Measurements from ENCODE around the gene TP63.

Gene TP63

DNA sequence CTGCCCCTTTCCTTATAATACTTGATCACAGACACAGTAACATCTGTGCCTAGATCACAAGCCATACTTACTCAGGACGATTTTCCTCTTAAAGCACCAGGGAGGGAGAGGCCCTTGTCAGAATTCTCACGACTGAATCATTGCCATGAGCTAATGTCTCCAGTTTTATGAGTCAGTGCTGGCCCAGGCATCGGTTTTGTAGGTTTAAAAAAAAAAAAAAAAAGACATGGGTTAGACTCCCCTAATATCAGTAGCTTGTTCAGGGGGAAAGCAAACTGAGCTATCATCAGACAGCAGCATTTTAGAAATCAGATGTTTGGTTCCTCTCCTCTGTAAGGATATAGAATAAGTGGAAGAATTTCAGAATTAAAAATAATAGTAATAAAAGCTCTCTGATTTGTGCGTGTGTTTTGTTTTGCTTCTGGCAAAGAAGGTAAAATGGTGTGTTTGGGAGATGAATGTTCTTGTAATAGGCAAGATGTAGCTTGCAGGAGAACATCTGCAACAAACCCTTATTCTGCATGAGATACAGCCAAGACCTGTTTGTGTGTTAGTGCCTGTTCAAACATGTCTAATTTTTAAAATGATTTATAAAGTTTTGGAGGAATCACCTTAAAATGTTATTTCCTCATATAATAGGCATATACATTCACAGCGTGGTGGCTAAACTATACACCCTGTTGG is 193.6 kb downstream of the TP63 start:
- DNase-seq: no peak

- no peak for DNase-seq
Observed at GRCh38 chr3:189826566-189826965, 195.4 kb downstream of the TP63 start.

GRCh38 chr3:189827108-189827507 is 195.9 kb downstream of the TP63 start:
- no peak for DNase-seq

GRCh38 chr3:189830401-189830800 is 199.2 kb downstream of the TP63 start:
- no peak for DNase-seq

- DNase-seq: no peak
Observed at GRCh38 chr3:189833266-189833665, 202.1 kb downstream of the TP63 start.

DNA sequence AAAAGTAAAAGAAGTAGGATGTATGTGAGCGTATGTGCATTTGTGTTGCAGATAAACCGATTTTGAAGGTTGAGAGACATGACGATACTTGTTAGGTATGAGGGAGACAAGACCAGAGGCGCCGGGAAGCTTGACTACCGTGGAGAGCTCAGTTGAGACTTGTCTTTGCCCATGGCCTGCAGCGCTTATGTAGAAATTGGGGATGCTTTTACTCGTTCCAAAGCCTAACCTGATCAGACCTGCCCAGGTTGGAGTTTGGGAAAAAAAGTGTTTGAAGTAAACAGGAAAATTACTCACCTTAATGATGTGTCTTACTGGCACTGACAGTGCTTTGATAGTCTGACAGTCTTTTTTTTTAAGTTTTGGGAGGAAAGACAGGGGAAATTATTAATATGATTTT is 202.8 kb downstream of the TP63 start:
- no peak for DNase-seq

DNA sequence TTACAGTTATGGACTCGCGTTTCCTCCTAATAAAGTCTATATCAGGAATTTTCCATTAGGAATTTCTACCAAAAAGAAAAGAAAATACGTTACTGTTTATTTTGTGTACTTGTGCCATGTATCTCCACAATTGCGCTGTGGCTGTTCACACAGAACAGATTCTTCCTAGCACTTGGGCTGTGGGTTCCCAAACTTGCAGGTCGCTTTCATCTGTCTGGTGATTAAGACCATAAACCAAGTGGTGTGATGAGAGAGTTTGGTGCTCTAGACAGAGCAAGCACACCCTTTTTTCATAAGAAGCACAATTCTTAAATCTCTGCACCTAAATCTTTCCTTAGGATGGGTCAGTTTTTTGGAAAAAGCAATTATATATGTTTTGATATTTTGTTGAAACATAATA is 203.3 kb downstream of the TP63 start:
- no peak for DNase-seq

DNA sequence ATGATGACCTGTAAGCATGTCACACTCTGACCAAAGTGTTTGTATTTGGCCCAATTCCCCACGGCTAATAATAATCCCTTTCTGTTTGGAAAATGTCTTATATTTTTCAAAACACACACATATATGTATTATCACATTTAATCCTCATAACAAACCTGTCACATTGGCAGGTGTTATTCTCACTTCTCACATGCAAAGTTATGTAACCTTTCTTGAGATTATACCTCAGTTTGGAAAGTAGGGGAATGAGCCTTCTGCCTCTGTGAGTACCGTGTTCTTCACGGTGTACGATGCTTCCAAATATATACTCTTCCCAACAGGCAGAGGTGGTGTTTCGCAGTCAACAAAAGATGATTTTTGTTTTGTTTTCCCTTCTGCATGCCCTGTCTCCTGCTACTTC is 205.6 kb downstream of the TP63 start:
- DNase-seq: no peak

GRCh38 chr3:189838291-189838690 is 207.1 kb downstream of the TP63 start:
- no peak for DNase-seq

DNA sequence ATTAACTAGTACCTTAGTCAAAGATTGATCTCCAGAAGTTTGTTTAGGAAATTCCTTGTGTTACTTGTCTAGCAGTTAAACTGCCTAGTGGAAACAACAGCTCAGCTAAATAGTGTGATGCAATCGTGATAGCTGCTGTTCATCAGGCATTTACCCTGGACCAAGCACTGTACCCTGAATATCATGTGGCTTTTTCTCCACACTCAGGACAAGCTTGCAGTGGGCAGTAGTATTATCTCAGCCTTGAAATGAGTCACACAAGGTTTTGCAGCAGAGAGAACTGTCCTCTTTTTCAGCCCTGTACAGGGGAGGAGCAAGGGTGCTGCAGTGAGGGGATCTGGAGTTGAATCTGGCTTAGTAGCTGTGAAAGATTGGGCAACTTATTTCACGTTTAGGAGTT is 208.4 kb downstream of the TP63 start:
- no peak for DNase-seq

DNA sequence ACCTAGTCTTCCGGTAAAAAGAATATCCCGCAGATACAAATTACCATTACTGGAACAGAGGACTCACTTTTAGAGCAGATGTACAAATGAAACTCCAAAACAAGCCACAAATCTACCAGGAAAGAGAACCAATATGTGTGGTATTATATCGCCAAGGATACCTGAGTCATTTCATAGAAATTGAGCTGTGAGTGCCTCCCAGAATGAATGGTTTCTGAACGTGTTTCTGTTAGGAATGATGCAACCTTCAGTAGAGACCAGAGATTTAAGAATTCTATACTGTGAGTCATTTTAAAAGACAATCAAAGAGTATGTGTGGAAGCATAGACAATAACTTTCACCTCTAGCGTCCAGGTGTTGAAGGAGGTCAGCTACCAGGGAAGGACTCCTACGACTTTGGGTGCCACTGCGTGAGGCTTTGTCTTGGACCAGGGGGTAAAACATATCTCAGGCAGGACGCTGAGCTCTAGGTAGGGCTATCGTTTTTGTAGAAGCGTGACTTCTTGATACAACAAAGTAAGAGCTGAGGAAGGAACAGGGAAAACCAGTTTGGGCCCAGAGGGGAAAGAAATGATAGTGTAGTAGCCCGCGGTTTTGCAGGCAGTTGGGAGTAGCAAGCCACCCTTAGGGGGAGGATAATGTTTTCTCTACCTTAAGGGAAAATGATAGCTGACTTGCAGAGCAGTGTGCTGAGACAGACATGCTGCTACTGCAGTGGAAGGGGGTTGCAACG is 210.4 kb downstream of the TP63 start:
- no peak for DNase-seq

DNA sequence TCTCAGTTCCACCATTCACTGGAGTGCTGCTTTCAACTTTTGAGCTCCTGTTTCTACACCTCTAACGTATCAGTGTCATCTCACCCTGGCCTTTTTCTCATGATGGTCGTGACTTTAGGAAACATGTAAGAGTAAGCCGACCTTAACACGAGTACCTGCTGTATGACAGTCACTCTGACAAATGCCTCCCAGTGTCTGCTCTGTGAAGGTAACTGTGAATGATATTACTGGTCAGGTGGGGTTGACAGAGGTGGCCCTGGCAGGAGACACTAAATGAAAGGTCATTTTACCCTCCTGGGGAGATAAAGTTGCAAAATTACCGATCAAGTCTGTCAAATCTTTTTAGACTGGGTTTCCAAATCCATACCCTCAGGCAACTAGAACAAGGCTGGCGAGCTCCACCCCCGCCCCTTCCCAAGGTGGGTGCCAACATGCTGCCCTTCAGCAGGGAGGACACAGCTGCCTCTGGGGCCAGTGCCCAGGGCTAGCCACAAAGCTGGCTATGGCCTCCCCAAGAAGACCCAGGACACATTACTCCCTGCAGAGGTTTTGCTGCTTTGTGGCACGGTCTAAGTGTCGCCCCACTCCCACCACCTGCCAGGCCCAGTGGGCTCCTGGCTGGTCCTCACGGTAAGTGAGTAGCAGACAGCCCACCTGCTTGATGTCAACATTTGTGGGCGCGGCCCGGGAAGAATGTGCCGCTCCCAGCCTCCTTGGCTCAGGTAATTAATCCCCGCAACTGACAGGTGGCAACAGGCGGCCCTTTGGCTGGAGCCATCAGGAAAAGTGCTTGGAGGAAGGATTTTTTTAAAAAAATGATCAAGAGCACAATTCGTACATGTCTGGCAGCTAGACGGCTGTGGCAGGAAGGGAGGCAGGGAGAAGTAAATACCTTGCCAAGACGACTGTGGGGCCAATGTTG is 211.8 kb downstream of the TP63 start:
- DNase-seq: no peak

- no peak for DNase-seq
Observed at GRCh38 chr3:189845069-189845468, 213.9 kb downstream of the TP63 start.

DNA sequence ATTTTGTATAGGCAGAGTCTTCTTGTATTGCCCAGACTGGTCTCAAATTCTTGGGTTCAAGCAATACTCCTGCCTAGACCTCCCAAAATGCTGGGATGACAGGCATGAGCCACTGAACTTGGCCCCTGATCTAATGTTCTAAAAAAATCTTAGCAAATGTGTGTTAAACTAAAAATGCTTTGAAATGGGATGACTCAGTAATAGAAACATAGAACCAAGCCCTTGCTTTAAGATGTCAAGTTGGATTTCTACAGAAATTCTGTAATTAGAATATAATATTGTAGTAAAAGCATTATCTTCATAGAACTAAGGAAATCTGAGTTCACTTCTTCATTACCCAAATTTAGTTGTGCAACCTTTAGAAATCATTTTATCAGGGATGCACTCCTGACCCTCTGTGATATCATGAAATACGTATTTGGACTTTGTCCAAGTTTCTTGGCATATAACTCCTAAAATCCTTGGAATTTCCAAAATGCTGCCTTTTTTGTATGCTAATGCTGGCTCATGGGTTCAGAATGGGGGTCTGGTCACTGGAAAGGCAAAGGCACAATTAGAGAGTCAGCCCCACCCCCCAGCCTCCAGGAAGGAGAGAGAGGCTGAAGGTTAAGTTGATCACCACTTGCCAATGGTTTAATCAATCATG is 217.3 kb downstream of the TP63 start:
- no peak for DNase-seq

GRCh38 chr3:189849262-189849661 is 218.1 kb downstream of the TP63 start:
- no peak for DNase-seq

DNA sequence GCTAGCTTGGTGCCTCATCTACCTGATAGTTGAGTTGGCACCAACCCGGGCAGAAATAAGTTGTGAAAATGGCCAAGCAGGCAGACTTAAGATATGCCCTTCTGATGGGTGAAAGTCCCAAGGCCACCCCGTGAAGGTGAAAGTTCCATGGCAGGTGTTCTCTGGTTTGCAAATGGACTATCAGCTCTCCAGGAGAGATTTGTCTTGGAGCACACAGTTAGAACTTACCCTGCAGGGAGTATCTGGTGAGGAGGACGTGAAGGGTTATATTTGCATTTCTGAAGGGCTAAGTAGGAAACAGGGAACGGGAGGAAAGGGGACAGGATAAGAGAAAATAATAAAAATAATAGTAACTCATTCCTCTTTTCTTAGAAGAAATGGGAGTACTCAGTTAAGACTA is 220.5 kb downstream of the TP63 start:
- no peak for DNase-seq

DNA sequence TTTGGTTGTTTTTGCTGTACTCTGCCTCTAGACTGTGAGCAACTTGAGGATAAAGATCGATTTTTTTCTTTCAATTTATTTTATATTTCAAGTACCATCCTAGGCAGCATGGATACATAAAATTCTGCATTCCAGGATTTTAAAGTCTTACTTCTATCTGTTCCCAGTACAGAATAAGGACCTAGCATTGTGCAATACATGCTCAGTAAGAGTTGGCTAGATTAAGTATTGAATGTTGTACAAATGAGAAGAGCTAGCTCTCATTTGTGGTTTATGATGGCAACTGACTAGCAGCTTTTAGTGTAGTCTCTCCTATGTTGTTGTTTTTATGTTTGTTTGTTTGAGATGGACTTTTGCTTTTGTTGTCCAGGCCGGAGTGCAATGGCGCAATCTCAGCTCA is 222.7 kb downstream of the TP63 start:
- no peak for DNase-seq

DNA sequence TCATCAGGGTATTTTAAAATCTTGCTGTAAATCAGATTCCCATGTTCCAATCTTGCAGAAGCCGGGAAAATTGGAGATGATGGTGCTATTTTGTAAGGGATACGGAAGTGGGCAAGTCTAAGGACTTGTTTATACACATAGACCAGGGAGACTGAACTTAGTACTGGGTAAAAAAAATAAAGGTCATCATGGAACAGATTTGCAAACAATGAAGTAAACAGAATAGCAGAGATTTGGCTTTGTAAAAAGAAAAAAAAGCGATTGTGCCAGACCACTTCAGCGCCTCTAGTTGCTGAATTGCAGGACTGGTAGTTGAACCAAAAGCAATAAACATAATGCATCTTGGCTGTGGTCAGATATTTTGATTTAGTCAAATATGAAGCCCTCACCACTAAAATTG is 229.1 kb downstream of the TP63 start:
- no peak for DNase-seq

GRCh38 chr3:189862385-189862998 is 231.3 kb downstream of the TP63 start:
- no peak for DNase-seq

GRCh38 chr3:189863031-189863430 is 231.8 kb downstream of the TP63 start:
- DNase-seq: no peak

DNA sequence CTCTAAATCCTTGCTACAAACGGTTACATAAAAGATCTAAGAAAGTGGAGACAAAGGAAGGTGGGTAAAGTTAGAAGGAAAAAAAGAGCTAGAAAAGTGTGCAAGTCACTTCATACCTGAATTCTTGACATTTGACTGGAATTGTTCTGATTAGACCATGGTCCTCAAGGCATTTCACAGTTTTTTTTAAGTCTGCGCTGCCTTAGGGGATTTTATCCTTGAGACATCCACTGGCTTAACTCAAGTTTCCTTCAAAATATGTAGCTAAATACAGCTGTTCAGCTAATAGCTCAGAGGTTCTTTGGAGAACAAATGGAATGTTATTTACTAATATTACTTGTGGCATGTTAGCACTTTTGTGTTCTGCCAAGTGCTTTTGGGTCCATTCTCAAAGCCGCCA is 236.9 kb downstream of the TP63 start:
- no peak for DNase-seq

DNA sequence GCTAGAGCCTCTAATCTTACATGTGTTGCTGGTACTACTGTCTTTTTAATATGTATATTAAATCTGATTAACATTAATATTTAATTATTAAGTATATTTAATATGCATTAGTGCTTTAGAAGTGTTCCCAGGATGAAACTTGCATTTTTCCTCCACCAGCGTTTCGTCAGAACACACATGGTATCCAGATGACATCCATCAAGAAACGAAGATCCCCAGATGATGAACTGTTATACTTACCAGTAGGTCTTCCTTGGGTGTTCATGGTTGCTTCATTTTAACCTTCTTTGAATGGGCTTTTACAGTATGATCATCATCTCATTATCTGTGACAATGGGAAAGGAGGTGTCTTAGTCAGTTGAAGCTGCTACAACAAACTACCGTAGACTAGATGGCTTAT is 238.0 kb downstream of the TP63 start:
- no peak for DNase-seq

- no peak for DNase-seq
Observed at GRCh38 chr3:189871418-189871817, 240.2 kb downstream of the TP63 start.

All from GF-D8 (cell line).